Mesenchymal stem cell (in vitro differentiated cells and primary cell): ENCODE data around the gene JMJD8.
A peak's percentile ranks its signal among the peaks of the same experiment; 100 is the strongest.

Experiments used
- DNase-seq: peaks from one replicate; pipeline ENCODE4 v3.0.0-alpha.2; 2013
- H2AFZ ChIP-seq: one replicate; pipeline ENCODE4 v1.6.1; 2013; ENCODE audit warnings: low read depth, mild to moderate bottlenecking, control low read depth, inconsistent platforms, low read length, moderate library complexity
- H2AK5ac ChIP-seq: 2 replicates; pipeline ENCODE4 v1.6.1; 2013; ENCODE audit warnings: low read length, moderate library complexity, mild to moderate bottlenecking, inconsistent platforms; ENCODE audit not compliant: severe bottlenecking
- H2BK120ac ChIP-seq: one replicate; pipeline ENCODE4 v1.6.1; 2013; ENCODE audit warnings: low read depth, mild to moderate bottlenecking, inconsistent platforms, low read length, moderate library complexity
- H2BK12ac ChIP-seq, 2 experiments: one replicate each; pipeline ENCODE4 v1.6.1; 2013; ENCODE audit warnings: inconsistent platforms in 2 of 2, low read length in 2 of 2, mild to moderate bottlenecking in 2 of 2, moderate library complexity in 2 of 2, control low read depth in 1 of 2
- H2BK15ac ChIP-seq: one replicate; pipeline ENCODE4 v1.6.1; 2013; ENCODE audit warnings: mild to moderate bottlenecking, low read depth, inconsistent platforms; ENCODE audit not compliant: poor library complexity, severe bottlenecking
- H2BK5ac ChIP-seq: 2 replicates; pipeline ENCODE4 v1.6.1; 2013; ENCODE audit warnings: low read depth, mild to moderate bottlenecking, low read length, control low read depth, inconsistent platforms; ENCODE audit not compliant: poor library complexity, severe bottlenecking
- H3K14ac ChIP-seq, 2 experiments: one replicate each; pipeline ENCODE4 v1.6.1; 2013; ENCODE audit warnings: inconsistent platforms in 2 of 2, low read length in 2 of 2, control low read depth in 1 of 2, mild to moderate bottlenecking in 1 of 2, moderate library complexity in 1 of 2
- H3K18ac ChIP-seq, 2 experiments: one replicate each; pipeline ENCODE4 v1.6.1; 2013; ENCODE audit warnings: inconsistent platforms in 2 of 2, low read length in 2 of 2, control low read depth in 1 of 2, low read depth in 1 of 2, mild to moderate bottlenecking in 1 of 2
- H3K23ac ChIP-seq, 2 experiments: one replicate each; pipeline ENCODE4 v1.6.1; 2013; ENCODE audit warnings: inconsistent platforms in 2 of 2, low read length in 2 of 2, mild to moderate bottlenecking in 2 of 2, moderate library complexity in 2 of 2, control low read depth in 1 of 2
- H3K27ac ChIP-seq: 2 replicates; pipeline ENCODE4 v1.5.1; 2013; ENCODE audit warnings: mild to moderate bottlenecking, moderate library complexity, low read length, control low read depth, inconsistent platforms; ENCODE audit not compliant: poor library complexity, severe bottlenecking
- H3K27me3 ChIP-seq, 2 experiments: 2 replicates each; pipeline versions ENCODE4 v1.6.1 to v1.7.0; 2013; ENCODE audit warnings: low read length in 2 of 2, mild to moderate bottlenecking in 2 of 2, moderate library complexity in 2 of 2, control low read depth in 1 of 2, inconsistent platforms in 1 of 2; ENCODE audit not compliant: control insufficient read depth in 1 of 2, insufficient read depth in 1 of 2
- H3K36me3 ChIP-seq, 2 experiments: 2 replicates each; pipeline versions ENCODE4 v1.6.1 to v1.7.0; 2013; ENCODE audit warnings: low read length in 2 of 2, control low read depth in 1 of 2, inconsistent platforms in 1 of 2, low read depth in 1 of 2, mild to moderate bottlenecking in 1 of 2; ENCODE audit not compliant: insufficient read depth in 2 of 2, control insufficient read depth in 1 of 2
- H3K4ac ChIP-seq, 2 experiments: one replicate each; pipeline ENCODE4 v1.6.1; 2013; ENCODE audit warnings: inconsistent platforms in 2 of 2, low read length in 2 of 2, mild to moderate bottlenecking in 2 of 2, moderate library complexity in 2 of 2, control low read depth in 1 of 2, low read depth in 1 of 2
- H3K4me1 ChIP-seq: 2 replicates; pipeline ENCODE4 v1.6.1; 2013; ENCODE audit warnings: low read depth, low read length, control low read depth; ENCODE audit not compliant: control insufficient read depth, insufficient read depth
- H3K4me2 ChIP-seq: 2 replicates; pipeline ENCODE4 v1.6.1; 2013; ENCODE audit warnings: low read length, mild to moderate bottlenecking, inconsistent platforms; ENCODE audit not compliant: poor library complexity, severe bottlenecking
- H3K4me3 ChIP-seq, 2 experiments: 2 replicates each; pipeline versions ENCODE4 v1.5.1 to v1.7.0; 2013; ENCODE audit warnings: low read length in 2 of 2, mild to moderate bottlenecking in 2 of 2, control low read depth in 1 of 2, low read depth in 1 of 2; ENCODE audit not compliant: insufficient read depth in 1 of 2
- H3K79me1 ChIP-seq: replicated peaks from 2 replicates; pipeline ENCODE4 v1.6.1; 2013; ENCODE audit warnings: mild to moderate bottlenecking, control low read depth, low read length, inconsistent platforms; ENCODE audit not compliant: poor library complexity, severe bottlenecking
- H3K9ac ChIP-seq: 2 replicates; pipeline ENCODE4 v1.7.0; 2013; ENCODE audit warnings: mild to moderate bottlenecking, low read length, moderate library complexity
- H3K9me3 ChIP-seq: 2 replicates; pipeline ENCODE4 v1.7.0; 2013; ENCODE audit warnings: mild to moderate bottlenecking, low read length; ENCODE audit not compliant: control insufficient read depth
- H4K8ac ChIP-seq: one replicate; pipeline ENCODE4 v1.6.1; 2013; ENCODE audit warnings: inconsistent platforms, mild to moderate bottlenecking, low read length, moderate library complexity
- H4K91ac ChIP-seq: one replicate; pipeline ENCODE4 v1.6.1; 2013; ENCODE audit warnings: mild to moderate bottlenecking, low read length, inconsistent platforms
- WGBS: methylation state at CpG from one replicate; pipeline ENCODE4 v1.1.7; 2013; ENCODE audit warnings: mixed read lengths; 5-methylcytosine and 5-hydroxymethylcytosine counted together

The JMJD8 gene

GRCh38 chr16:640614-641013, 43.5 kb downstream of the JMJD8 start:
- no peak overlapping the region for H3K9ac ChIP-seq
- H3K4me1 ChIP-seq, result peaks cover 46% of the 10 kb centered on the region
- no peak overlapping the region for H3K27ac ChIP-seq
- no peak overlapping the region for H3K23ac ChIP-seq
- H3K4ac ChIP-seq, result no peak overlapping the region
- 100% methylated on average over 3 of the region's 5 CpGs for WGBS
- peaks cover 23% of the 10 kb centered on the region for H3K79me1 ChIP-seq
- H3K36me3 ChIP-seq, result peaks cover 0 to 7% of the 10 kb centered on the region in 2 experiments
- no peak overlapping the region for H2BK15ac ChIP-seq
- no peak overlapping the region for H2AK5ac ChIP-seq
- DNase-seq, result no peak
- H3K14ac ChIP-seq, result no peak overlapping the region
- H4K91ac ChIP-seq, result no peak overlapping the region
- H2BK5ac ChIP-seq, result no peak overlapping the region
- H3K27me3 ChIP-seq, result no peaks in the 10 kb centered on the region
- no peak overlapping the region for H3K4me2 ChIP-seq
- H3K18ac ChIP-seq, result no peak overlapping the region
- no peak overlapping the region for H3K4me3 ChIP-seq
- peak overlapping the region in 1 of 2 experiments; percentile 59 for H2BK12ac ChIP-seq
- no peaks in the 10 kb centered on the region for H3K9me3 ChIP-seq
- no peak overlapping the region for H4K8ac ChIP-seq
- H2BK120ac ChIP-seq, result peak overlapping the region; percentile 94
- no peak overlapping the region for H2AFZ ChIP-seq

GRCh38 chr16:638836-639235, 45.3 kb downstream of the JMJD8 start:
- Histone ChIP-seq H2BK5ac (no peak overlapping the region), H2AFZ (no peak overlapping the region), H3K4me2 (no peak overlapping the region), H3K14ac (no peak overlapping the region), H2AK5ac (no peak overlapping the region), H3K4ac (no peak overlapping the region), H2BK120ac (no peak overlapping the region), H3K23ac (no peak overlapping the region), H3K4me1 (peaks cover 53% of the 10 kb centered on the region), H4K8ac (no peak overlapping the region), H3K9me3 (no peaks in the 10 kb centered on the region), H3K4me3 (no peak overlapping the region), H3K36me3 (peaks cover 3 to 12% of the 10 kb centered on the region in 2 experiments), H4K91ac (no peak overlapping the region), H3K79me1 (peaks cover 25% of the 10 kb centered on the region), H2BK12ac (no peak overlapping the region), H3K27ac (no peak overlapping the region), H3K9ac (no peak overlapping the region), H3K18ac (no peak overlapping the region), H2BK15ac (no peak overlapping the region), H3K27me3 (no peaks in the 10 kb centered on the region)
- 89% methylated on average over 7 of the region's 9 CpGs for WGBS
- no peak for DNase-seq

- 87% methylated on average over 15 of the region's 15 CpGs for WGBS
- Histone ChIP-seq H3K18ac (peak overlapping the region in 1 of 2 experiments; percentile 55), H3K4me3 (no peak overlapping the region), H2BK120ac (no peak overlapping the region), H4K91ac (no peak overlapping the region), H3K27me3 (no peaks in the 10 kb centered on the region), H2BK15ac (no peak overlapping the region), H3K4ac (no peak overlapping the region), H3K27ac (no peak overlapping the region), H2AK5ac (no peak overlapping the region), H2BK5ac (no peak overlapping the region), H2BK12ac (peak overlapping the region in 1 of 2 experiments; percentile 82), H3K79me1 (peaks cover 27% of the 10 kb centered on the region), H3K36me3 (peaks cover 3 to 19% of the 10 kb centered on the region in 2 experiments), H4K8ac (no peak overlapping the region), H3K23ac (no peak overlapping the region), H3K9me3 (no peaks in the 10 kb centered on the region), H3K4me2 (no peak overlapping the region), H2AFZ (no peak overlapping the region), H3K9ac (no peak overlapping the region), H3K4me1 (peaks cover 54% of the 10 kb centered on the region), H3K14ac (no peak overlapping the region)
- DNase-seq, result no peak
Measured at GRCh38 chr16:638034-638543, 46.0 kb downstream of the JMJD8 start.

GRCh38 chr16:637081-638018, 46.8 kb downstream of the JMJD8 start:
- no peak overlapping the region for H2BK15ac ChIP-seq
- no peak overlapping the region for H3K27ac ChIP-seq
- peak overlapping the region; percentile 91 for H3K9ac ChIP-seq
- 25% methylated on average over 40 of the region's 53 CpGs for WGBS
- peak overlapping the region; percentile 41 for H3K4me2 ChIP-seq
- H3K23ac ChIP-seq, result no peak overlapping the region
- H4K8ac ChIP-seq, result peak overlapping the region; percentile 73
- H2BK12ac ChIP-seq, result peak overlapping the region; percentile 8 to 86
- no peaks in the 10 kb centered on the region for H3K27me3 ChIP-seq
- peak; percentile 37 for DNase-seq
- no peaks in the 10 kb centered on the region for H3K9me3 ChIP-seq
- peak overlapping the region; percentile 0 for H2AFZ ChIP-seq
- H3K79me1 ChIP-seq, result peaks cover 19% of the 10 kb centered on the region
- peak overlapping the region; percentile 55 for H2BK120ac ChIP-seq
- peak overlapping the region; percentile 72 to 81 for H3K4me3 ChIP-seq
- no peak overlapping the region for H2BK5ac ChIP-seq
- H3K14ac ChIP-seq, result no peak overlapping the region
- H3K36me3 ChIP-seq, result peaks cover 3 to 27% of the 10 kb centered on the region in 2 experiments
- H3K18ac ChIP-seq, result peak overlapping the region; percentile 55 to 82
- peaks cover 49% of the 10 kb centered on the region for H3K4me1 ChIP-seq
- H3K4ac ChIP-seq, result peak overlapping the region in 1 of 2 experiments; percentile 27
- H2AK5ac ChIP-seq, result no peak overlapping the region
- H4K91ac ChIP-seq, result peak overlapping the region; percentile 70
